ENCODE data around the gene GAST. TPM values are rescaled to one million over a fixed set of nuclear protein-coding genes. Genes with fewer than 3 reads are reported as not detected.

Gene GAST
- total and polyA plus RNA-seq, 9 donors, result not detected

- H3K27me3 ChIP-seq, result no peaks in the 10 kb centered on the region
- 89 to 95% (median 92%) methylated on average over 8 of the region's 8 CpGs for WGBS, 3 donors
- H3K4me1 ChIP-seq (ENCODE audit: insufficient read depth), result no peaks in the 10 kb centered on the region
- no peak for TF ChIP-seq POLR2A (IDR thresholded peaks at IDR 0.05)
- no peak for TF ChIP-seq EP300 (IDR thresholded peaks at IDR 0.05)
- TF ChIP-seq CTCF (IDR thresholded peaks at IDR 0.05), result no peak
- no peaks in the 10 kb centered on the region for H3K9me3 ChIP-seq
- no peak for DNase-seq
- no peak overlapping the region for H3K4me3 ChIP-seq
- intact Hi-C loops (cut with DNase I), result no loop called here
- H3K36me3 ChIP-seq, result peaks cover 2% of the 10 kb centered on the region
- H3K27ac ChIP-seq, result no peak overlapping the region
These were observed 51.2 kb downstream of the GAST start for GRCh38 chr17:41763327-41763726.

Small RNAs within 50 kb of the gene (small RNA-seq; reads per million reads assigned to genes)
- not detected for gene RN7SL399P
- gene RNA5SP442, result not detected

Other genes starting within 250 kb of the GAST start
- gene KRT32, start 244.9 kb upstream of the GAST start, total RNA-seq, result under 1 TPM in 2 of 7 donors, not detected in 5; 0.18 to 0.20 TPM
- gene KRT32, start 244.9 kb upstream of the GAST start, polyA plus RNA-seq, result under 1 TPM in 1 of 2 donors, not detected in 1; 0.33 TPM
- not detected for gene KRT35, start 231.2 kb upstream of the GAST start, total RNA-seq
- gene KRT35, start 231.2 kb upstream of the GAST start, polyA plus RNA-seq, result not detected
- not detected for gene KRT36, start 222.4 kb upstream of the GAST start, total RNA-seq
- under 1 TPM in 1 of 2 donors, not detected in 1; 0.50 TPM for gene KRT36, start 222.4 kb upstream of the GAST start, polyA plus RNA-seq
- gene KRT13, start 206.7 kb upstream of the GAST start, total RNA-seq, result 1 to 10 TPM in 3 of 7 donors, under 1 TPM in 2, not detected in 2; 0.32 to 3.7 (median 3.2) TPM
- gene KRT13, start 206.7 kb upstream of the GAST start, polyA plus RNA-seq, result 1 to 10 TPM in 1 of 2 donors, under 1 TPM in 1; 0.16 to 1.1 TPM
- gene KRT15, start 193.4 kb upstream of the GAST start, total RNA-seq, result 1 to 10 TPM in 1 of 7 donors, under 1 TPM in 5, not detected in 1; 0.17 to 9.4 (median 0.46) TPM
- gene KRT15, start 193.4 kb upstream of the GAST start, polyA plus RNA-seq, result under 1 TPM; 0.11 to 0.22 TPM
- gene KRT19, start 184.0 kb upstream of the GAST start, total RNA-seq, result 100 to 1,000 TPM in 4 of 7 donors, 10 to 100 TPM in 3; 68.5 to 653 (median 144) TPM
- gene KRT19, start 184.0 kb upstream of the GAST start, polyA plus RNA-seq, result 100 to 1,000 TPM in 1 of 2 donors, 10 to 100 TPM in 1; 13.3 to 110 TPM
- gene KRT9, start 140.3 kb upstream of the GAST start, total RNA-seq, result not detected
- gene KRT9, start 140.3 kb upstream of the GAST start, polyA plus RNA-seq, result not detected
- 1 to 10 TPM in 1 of 7 donors, under 1 TPM in 2, not detected in 4; 0.38 to 1.1 (median 0.75) TPM for gene KRT14, start 125.4 kb upstream of the GAST start, total RNA-seq
- gene KRT14, start 125.4 kb upstream of the GAST start, polyA plus RNA-seq, result not detected
- 1 to 10 TPM in 1 of 7 donors, not detected in 6; 1.0 TPM for gene KRT16, start 99.6 kb upstream of the GAST start, total RNA-seq
- gene KRT16, start 99.6 kb upstream of the GAST start, polyA plus RNA-seq, result not detected
- gene KRT17, start 87.8 kb upstream of the GAST start, total RNA-seq, result 10 to 100 TPM in 2 of 7 donors, 1 to 10 TPM in 1, under 1 TPM in 2, not detected in 2; 0.42 to 17.8 (median 2.7) TPM
- under 1 TPM in 1 of 2 donors, not detected in 1; 0.29 TPM for gene KRT17, start 87.8 kb upstream of the GAST start, polyA plus RNA-seq
- 1,000 to 10,000 TPM in 1 of 7 donors, 100 to 1,000 TPM in 6; 270 to 1,292 (median 813) TPM for gene EIF1, start 23.4 kb upstream of the GAST start, total RNA-seq
- gene EIF1, start 23.4 kb upstream of the GAST start, polyA plus RNA-seq, result 1,000 to 10,000 TPM in 1 of 2 donors, 100 to 1,000 TPM in 1; 641 to 1,340 TPM
- 1 to 10 TPM in 2 of 7 donors, under 1 TPM in 5; 0.12 to 1.5 (median 0.56) TPM for gene HAP1, start 22.3 kb downstream of the GAST start, total RNA-seq
- under 1 TPM; 0.17 to 0.85 TPM for gene HAP1, start 22.3 kb downstream of the GAST start, polyA plus RNA-seq
- gene JUP, start 74.4 kb downstream of the GAST start, total RNA-seq, result 100 to 1,000 TPM in 1 of 7 donors, 10 to 100 TPM in 6; 30.3 to 153 (median 52.6) TPM
- 10 to 100 TPM in 1 of 2 donors, 1 to 10 TPM in 1; 7.0 to 59.3 TPM for gene JUP, start 74.4 kb downstream of the GAST start, polyA plus RNA-seq
- 10 to 100 TPM; 13.2 to 22.1 (median 16.3) TPM for gene P3H4, start 99.6 kb downstream of the GAST start, total RNA-seq
- 10 to 100 TPM in 1 of 2 donors, 1 to 10 TPM in 1; 7.7 to 10.6 TPM for gene P3H4, start 99.6 kb downstream of the GAST start, polyA plus RNA-seq
- 100 to 1,000 TPM in 2 of 7 donors, 10 to 100 TPM in 5; 37.1 to 106 (median 82.5) TPM for gene FKBP10, start 100.7 kb downstream of the GAST start, total RNA-seq
- gene FKBP10, start 100.7 kb downstream of the GAST start, polyA plus RNA-seq, result 10 to 100 TPM; 76.2 to 80.0 TPM
- 10 to 100 TPM; 34.5 to 65.4 (median 48.8) TPM for gene NT5C3B, start 123.9 kb downstream of the GAST start, total RNA-seq
- gene NT5C3B, start 123.9 kb downstream of the GAST start, polyA plus RNA-seq, result 100 to 1,000 TPM in 1 of 2 donors, 10 to 100 TPM in 1; 71.0 to 106 TPM
- gene KLHL10, start 125.5 kb downstream of the GAST start, total RNA-seq, result under 1 TPM; 0.13 to 0.60 (median 0.23) TPM
- under 1 TPM; 0.21 to 0.57 TPM for gene KLHL10, start 125.5 kb downstream of the GAST start, polyA plus RNA-seq
- gene KLHL11, start 153.1 kb downstream of the GAST start, total RNA-seq, result 10 to 100 TPM; 18.9 to 30.5 (median 20.6) TPM
- gene KLHL11, start 153.1 kb downstream of the GAST start, polyA plus RNA-seq, result 1 to 10 TPM; 2.7 to 3.9 TPM
- gene ACLY, start 206.6 kb downstream of the GAST start, total RNA-seq, result 100 to 1,000 TPM in 1 of 7 donors, 10 to 100 TPM in 6; 23.6 to 119 (median 53.4) TPM
- gene ACLY, start 206.6 kb downstream of the GAST start, polyA plus RNA-seq, result 10 to 100 TPM; 26.9 to 69.4 TPM
- gene ODAD4, start 218.3 kb downstream of the GAST start, total RNA-seq, result 10 to 100 TPM in 1 of 7 donors, 1 to 10 TPM in 6; 1.1 to 11.0 (median 2.4) TPM
- gene ODAD4, start 218.3 kb downstream of the GAST start, polyA plus RNA-seq, result 1 to 10 TPM; 1.7 to 2.1 TPM

Measured in ovary (tissue), 9 donors.